SKM-1 (cell line): Measurements from ENCODE around the gene PGAM5.
A peak's percentile ranks its signal among the peaks of the same experiment; 100 is the strongest.
"Not testable (repeated sequence)": the region's sequence is repeated elsewhere in the genome, so short reads cannot be mapped to it uniquely, and the experiment has no call there.

ENCODE experiments used
- DNase-seq: peaks from one replicate; lab custom pipeline; 2025; ENCODE audit not compliant: unreplicated experiment; lab: John Stamatoyannopoulos, UW

The PGAM5 gene

GRCh38 chr12:132743831-132744230 is 33.2 kb downstream of the PGAM5 start:
- no peak for DNase-seq

- no peak for DNase-seq
Measured at GRCh38 chr12:132746613-132747012, 36.0 kb downstream of the PGAM5 start.

- DNase-seq: no peak
Measured at GRCh38 chr12:132747395-132747794, 36.8 kb downstream of the PGAM5 start.

- no peak for DNase-seq
Measured at GRCh38 chr12:132747896-132748295, 37.3 kb downstream of the PGAM5 start.

- DNase-seq: no peak
Measured at GRCh38 chr12:132748319-132748718, 37.7 kb downstream of the PGAM5 start.

- DNase-seq: not testable (repeated sequence)
Measured at GRCh38 chr12:132753670-132754069, 43.0 kb downstream of the PGAM5 start.

DNA sequence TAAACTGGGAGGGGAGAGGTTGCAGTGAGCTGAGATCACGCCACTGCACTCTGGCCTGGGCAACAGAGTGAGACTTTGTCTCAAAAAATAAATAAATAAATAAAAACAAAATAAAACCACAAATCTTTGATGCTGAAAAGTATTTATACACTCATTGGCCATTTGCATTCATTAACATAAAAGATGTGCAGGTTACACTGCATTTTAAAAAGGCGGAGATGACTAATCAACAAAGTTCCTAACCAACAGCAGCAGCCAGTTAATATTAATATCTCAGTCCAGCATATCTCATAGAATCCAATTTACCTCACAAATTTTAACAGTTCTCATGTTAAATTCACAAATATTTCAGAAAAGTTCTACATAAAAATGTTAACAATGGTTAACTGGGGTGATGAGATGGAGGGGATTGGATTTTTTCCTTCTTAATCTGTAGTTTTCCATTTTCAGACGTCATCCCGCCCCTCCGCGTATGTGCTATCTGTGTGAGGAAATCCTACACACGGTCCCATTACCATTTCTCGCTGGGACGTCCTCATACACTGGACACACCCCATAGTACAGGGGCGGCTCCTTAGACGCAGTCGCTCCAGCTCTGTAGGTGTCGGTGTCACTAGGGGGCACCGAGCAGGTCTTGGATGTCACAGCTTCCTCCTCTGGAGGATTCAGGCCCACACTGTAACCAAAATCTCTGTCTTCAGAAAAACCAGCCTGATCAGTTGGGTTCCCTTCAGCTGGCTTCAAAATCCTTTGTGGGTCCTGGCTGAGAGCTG is 43.7 kb downstream of the PGAM5 start:
- no peak for DNase-seq

GRCh38 chr12:132758825-132759224 is 48.2 kb downstream of the PGAM5 start:
- DNase-seq: not testable (repeated sequence)

- no peak for DNase-seq
Measured at GRCh38 chr12:132759359-132759758, 48.7 kb downstream of the PGAM5 start.

GRCh38 chr12:132761032-132761920 is 50.6 kb downstream of the PGAM5 start, which contains the start of gene ANKLE2:
TSS of gene ANKLE2 (minus strand) at chr12:132761832. CDS start at chr12:132761798, 34 bp downstream.
- no peak for DNase-seq

GRCh38 chr12:132761921-132762583 is 51.4 kb downstream of the PGAM5 start:
- DNase-seq: peak; percentile 24

- no peak for DNase-seq
Measured at GRCh38 chr12:132764231-132764630, 53.6 kb downstream of the PGAM5 start.

DNA sequence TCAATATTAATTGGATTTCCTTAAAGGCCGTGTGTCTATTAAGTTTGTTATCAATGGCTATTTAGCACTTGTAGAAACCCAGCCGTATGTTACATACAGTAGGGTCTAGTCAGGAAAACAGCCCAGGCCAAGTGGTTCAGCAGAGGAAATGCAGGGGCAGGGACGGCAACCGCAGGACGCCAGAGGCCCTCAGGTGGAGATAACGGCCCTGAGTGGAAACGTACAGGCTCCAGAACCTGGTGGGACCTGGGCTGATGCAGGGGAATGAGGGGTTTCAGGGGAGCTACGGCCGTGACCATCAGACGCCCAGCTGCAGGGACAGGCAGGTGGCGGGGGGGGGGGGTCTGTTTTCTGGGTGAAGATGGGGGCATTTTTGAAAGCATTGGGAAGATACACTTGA is 54.7 kb downstream of the PGAM5 start:
- DNase-seq: no peak

GRCh38 chr12:132766380-132767085 is 55.9 kb downstream of the PGAM5 start:
- DNase-seq: no peak

- DNase-seq: no peak
Measured at GRCh38 chr12:132771126-132771838, 60.6 kb downstream of the PGAM5 start.
